Measurements from ENCODE around the gene SYT2. TPM values are rescaled to one million over a fixed set of nuclear protein-coding genes. Genes with fewer than 3 reads are reported as not detected.

The SYT2 gene
- total and polyA plus RNA-seq, 9 of the 15 experiments (the other 6 are each of a cell fraction or from before 2014, with no cell fraction given) = not detected

GRCh38 chr1:202561726-202562443, 148.4 kb downstream of the SYT2 start:
- ChIA-PET CTCF (ENCODE audit: low intra/inter-chr PET ratio) (no interaction called here), POLR2A (interaction anchor here (0.6 to 1.8 kb wide), 6 partner anchors 8 to 539 kb away, joined by 3 to 4 read pairs (median 3); no protein-coding TSS in a partner anchor)
- DNase-seq (ENCODE audit: extremely low read depth in 1 of 4, low spot score in 3 of 4) = peak in 2 of 4 experiments; percentile 54
- Histone ChIP-seq H3K9me1 (ENCODE audit: control insufficient read depth, insufficient read depth, low read length) (no peaks in the 10 kb centered on the region), H3K4me3 (no peak overlapping the region), H3K9me3 (replicated peaks; ENCODE audit: control insufficient read depth, insufficient read depth, low read depth, low read length) (no peaks in the 10 kb centered on the region), H3K79me2 (ENCODE audit: control insufficient read depth, insufficient read depth, low read length) (no peaks in the 10 kb centered on the region), H3K9ac (ENCODE audit: insufficient read depth in 1 of 2, low read depth in 2 of 2, low read length in 2 of 2) (no peak overlapping the region), H3K4me1 (replicated peaks in 1 of 2; ENCODE audit: control insufficient read depth in 2 of 2, insufficient read depth in 2 of 2, low read length in 2 of 2) (peaks cover under 1 to 3% of the 10 kb centered on the region in 2 experiments; a peak in 3 of 5 replicates), H2AFZ (ENCODE audit: low read depth, low read length) (no peak overlapping the region), H3K27ac (ENCODE audit: extremely low read depth, low read depth, low read length) (no peak overlapping the region), H4K20me1 (replicated peaks; ENCODE audit: control insufficient read depth, insufficient read depth, low read length) (no peaks in the 10 kb centered on the region), H3K36me3 (ENCODE audit: control insufficient read depth, insufficient read depth, low read length) (peaks cover 30% of the 10 kb centered on the region; the same call in 2 of the 3 replicates), H3K4me2 (ENCODE audit: insufficient read depth, low read length) (no peak overlapping the region), H3K27me3 (ENCODE audit: control insufficient read depth in 2 of 2, insufficient read depth in 2 of 2, low read length in 2 of 2) (no peaks in the 10 kb centered on the region)
- peak; percentile 73 for ATAC-seq
- WGBS (ENCODE audit: insufficient coverage, low coverage, missing lambda C conversion rate) = 69% methylated on average over 2 of the region's 2 CpGs
- in situ Hi-C loops (cut with MboI) = no loop called here
- no TSS peak for BruUV-seq (replicated peaks)
- no peak for FAIRE-seq
- intact Hi-C loops (cut with micrococcal nuclease) = loop anchor here (2.0 kb wide), 1 partner anchor 49 kb away; no protein-coding TSS in a partner anchor
- peak in 2 of 3 experiments; percentile 36 to 37; a peak in 3 of 6 replicates for TF ChIP-seq CTCF (IDR thresholded peaks at IDR 0.05 in 2 of 3, conservative IDR thresholded peaks at IDR 0.05 in 1 of 3; ENCODE audit: insufficient read depth in 2 of 3, low read depth in 1 of 3, low read length in 3 of 3)
- peak in 1 of 2 experiments; percentile 60; a peak in 2 of 4 replicates for TF ChIP-seq RAD21 (CRISPR knock-in tag; conservative IDR thresholded peaks at IDR 0.05 in 1 of 2, IDR thresholded peaks at IDR 0.05 in 1 of 2)
- TF ChIP-seq ARID2 (IDR thresholded peaks at IDR 0.05) = no peak
